Stimulated activated naive CD4-positive, alpha-beta T cell treated with Interleukin-2 at 50 U/mL for 16 hours (primary cell): ENCODE data around the gene PRKCA.

Experiments used
- DNase-seq: peaks from one replicate; lab custom pipeline; 2025; lab: John Stamatoyannopoulos, UW

The PRKCA gene

DNA sequence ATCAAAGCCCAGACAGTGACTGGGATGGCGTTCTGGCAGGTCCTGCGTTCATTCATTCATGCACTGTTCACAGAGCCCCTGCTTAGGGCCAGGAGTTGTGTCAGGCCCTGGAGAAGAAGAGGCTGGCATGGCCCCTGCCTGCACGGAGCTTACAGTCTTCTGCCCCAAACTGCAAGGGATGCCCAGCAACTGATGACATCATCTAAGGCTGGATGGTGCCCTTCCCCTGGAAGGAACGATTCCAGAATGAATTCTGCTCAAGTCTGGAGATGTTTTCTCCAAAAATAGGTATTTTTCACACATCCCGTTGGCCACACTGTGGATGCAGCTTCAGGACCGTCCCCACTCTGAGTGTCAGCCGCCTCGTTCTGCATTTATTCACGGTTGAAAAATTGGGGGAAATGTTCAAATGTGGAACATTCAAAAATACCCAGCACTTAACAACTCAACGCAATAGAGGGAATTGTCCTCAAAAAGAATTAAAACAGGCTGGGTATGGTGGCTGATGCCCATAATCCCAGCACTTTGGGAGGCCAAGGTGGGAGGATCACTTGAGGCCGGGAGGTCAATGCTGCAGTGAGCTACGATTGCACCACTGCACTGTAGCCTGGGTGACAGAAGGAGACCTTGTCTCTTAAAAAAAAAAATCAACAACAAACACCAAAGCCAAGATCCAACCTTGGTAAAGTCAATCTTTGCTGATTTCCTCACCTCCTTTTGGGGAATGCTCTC is 508.7 kb downstream of the PRKCA start:
- DNase-seq: no peak

DNA sequence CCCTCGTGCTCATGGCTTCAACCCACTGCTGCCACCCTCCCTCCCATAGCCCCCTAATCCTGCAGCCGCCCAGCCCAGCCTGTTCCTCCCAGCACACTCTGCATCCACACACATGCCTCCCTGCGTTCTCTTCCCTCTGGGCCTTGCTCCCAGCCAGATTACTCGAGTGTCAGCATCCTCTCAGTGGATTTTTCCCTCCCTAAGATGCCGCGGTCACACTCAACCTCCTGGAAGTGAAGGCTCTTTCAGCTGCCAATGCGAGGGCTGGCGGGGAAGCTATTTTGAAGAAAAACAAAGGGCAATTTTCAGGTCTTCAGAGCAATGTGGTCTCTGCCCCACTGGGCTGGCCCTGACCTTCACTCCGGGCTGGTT is 509.3 kb downstream of the PRKCA start:
- DNase-seq: no peak

DNA sequence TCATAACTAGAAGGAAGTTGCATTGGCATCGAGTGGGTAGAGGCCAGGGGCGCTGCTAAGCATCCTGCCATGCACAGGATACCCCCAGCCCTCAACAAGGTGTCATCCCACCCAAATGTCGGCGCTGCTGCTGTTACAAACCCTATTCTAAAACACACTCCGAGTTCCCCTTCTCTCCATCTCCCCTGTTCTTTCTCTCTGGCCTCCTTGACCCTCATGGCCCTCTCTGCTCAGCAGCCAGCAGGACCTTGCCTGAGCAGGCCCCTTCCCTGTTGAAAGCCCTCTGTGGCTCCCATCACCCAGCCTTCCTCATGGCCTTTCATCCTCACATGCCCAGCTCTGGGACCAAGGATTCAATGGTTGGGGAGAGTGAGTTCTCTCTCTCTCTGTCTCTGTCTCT is 510.2 kb downstream of the PRKCA start:
- DNase-seq: no peak

DNA sequence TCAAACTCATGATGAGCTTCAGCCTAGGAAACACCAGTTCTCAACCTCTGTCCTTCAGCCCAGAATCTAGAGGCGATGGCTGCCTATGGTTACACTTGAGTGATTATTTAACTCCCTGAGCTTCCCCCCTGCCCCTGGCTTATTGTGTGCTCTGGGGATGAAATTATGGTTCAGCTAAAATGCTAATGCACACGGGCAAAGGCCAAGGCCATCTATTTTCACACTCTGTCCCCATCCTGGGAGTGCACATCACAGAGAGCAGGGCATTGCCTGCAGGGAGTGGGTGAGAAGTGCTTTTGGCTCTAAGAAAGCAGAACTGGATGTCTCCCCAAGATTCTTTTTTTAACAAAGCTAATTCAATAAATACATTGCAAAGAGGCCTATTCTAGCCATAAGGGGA is 510.9 kb downstream of the PRKCA start:
- DNase-seq: no peak

DNA sequence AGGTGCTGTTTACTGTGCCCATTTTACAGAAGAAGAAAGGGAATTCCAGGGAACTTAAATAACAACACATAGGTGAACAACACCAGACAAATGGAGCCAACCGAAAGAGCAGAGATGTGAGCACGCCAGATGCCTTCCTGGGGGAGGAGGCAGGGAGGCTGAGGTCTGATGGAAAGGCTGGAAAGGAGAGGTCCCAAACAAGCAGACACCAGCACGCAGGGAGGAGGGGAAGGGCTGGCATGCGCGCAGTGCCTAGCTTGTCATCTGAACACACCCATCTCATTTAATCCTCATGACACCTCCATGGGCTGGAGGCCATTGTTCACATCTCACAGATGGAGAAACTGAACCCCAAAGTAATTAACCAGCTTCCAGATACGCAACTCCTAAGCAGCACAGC is 511.6 kb downstream of the PRKCA start:
- no peak for DNase-seq

DNA sequence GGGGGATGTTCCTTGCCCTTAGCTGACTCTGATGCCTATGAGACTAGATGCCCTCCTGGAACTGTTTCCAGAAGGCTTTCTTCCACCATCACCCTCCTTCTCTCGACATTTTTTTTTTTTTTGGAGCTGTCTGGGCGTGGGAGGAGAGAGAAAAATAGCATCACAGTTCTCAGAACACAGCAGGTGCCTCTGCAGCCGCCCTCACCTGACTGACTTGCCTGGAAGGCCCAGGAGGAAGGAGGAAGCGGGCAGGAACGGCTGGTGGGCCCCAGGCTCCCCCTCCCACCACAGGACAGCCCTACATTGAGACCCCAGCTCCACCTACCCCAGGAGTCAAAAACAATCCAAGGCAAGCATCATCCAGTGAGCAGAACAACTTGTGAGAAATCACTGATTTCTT is 512.2 kb downstream of the PRKCA start:
- DNase-seq: no peak

DNA sequence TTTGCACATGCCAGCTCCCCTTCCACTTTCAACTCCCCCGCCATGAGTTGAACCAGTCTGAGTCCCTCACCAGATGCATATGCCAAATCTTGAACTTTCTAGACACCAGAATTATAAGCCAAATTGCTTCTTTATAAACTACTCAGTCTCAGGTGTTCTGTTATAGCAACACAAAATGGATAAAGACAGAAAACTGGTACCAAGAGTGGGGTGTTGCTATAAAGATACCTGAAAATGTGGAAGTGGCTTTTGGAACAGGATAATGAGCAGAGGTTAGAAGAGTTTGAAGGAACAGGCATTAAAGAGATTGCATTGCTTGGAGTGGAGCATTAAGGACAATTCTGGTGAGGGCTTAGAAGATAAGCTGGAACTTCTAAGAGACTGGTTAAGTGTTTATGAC is 515.3 kb downstream of the PRKCA start:
- DNase-seq: no peak

DNA sequence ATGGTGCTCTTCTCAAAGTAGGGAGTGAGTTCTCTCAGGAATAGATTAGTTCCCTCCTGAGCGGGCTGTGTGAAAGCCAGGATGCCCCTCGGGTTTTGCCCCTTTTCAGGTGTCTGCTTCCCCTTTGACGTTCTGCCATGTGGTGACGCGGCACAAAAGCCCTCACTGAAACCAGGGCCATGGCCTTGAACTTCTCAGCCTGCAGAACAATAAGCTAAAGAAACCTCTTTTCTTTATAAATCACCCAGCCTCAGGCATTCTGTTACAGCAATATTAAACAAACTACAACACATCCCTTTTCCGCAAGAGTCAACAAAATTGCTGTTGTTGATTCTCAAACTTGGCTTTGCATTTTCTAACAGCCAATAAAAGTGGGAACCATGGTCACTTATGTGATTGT is 517.1 kb downstream of the PRKCA start:
- no peak for DNase-seq

DNA sequence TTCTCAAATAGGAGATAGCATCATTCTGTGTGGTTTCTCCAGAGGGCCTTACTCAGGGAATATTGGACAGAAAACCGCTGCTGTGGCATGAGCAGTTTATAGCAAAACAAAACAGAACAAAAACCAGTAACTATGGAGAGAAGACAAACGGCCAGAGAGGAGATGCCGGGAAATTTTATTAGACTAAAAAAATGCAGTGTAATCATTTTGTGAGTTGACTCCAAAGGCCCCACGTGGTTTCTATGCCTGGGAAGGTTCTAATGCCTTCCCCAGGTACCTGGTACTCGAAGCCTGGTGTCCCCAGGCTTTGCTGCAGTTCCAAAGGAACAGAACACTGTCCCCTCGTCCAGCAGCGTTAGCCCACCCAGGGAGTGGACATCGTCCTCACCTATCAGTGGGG is 519.6 kb downstream of the PRKCA start:
- DNase-seq: no peak

DNA sequence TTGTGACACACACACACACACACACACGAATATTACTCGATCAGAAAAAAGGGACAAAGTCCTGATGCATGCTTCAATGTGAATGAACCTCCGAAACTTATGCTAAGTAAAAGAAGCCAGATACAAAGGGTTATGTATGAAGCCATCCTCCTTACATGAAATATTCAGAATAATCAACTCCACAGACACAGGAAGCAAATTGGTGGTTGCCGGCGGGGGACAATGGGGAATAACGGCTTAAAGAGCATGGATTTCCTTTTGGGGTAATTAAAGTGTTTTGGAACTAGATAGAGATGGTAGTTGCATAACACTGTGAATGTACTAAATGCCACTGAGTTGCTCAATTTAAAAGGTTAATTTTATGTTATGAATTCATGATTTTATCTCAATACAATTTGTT is 524.4 kb downstream of the PRKCA start:
- DNase-seq: no peak

DNA sequence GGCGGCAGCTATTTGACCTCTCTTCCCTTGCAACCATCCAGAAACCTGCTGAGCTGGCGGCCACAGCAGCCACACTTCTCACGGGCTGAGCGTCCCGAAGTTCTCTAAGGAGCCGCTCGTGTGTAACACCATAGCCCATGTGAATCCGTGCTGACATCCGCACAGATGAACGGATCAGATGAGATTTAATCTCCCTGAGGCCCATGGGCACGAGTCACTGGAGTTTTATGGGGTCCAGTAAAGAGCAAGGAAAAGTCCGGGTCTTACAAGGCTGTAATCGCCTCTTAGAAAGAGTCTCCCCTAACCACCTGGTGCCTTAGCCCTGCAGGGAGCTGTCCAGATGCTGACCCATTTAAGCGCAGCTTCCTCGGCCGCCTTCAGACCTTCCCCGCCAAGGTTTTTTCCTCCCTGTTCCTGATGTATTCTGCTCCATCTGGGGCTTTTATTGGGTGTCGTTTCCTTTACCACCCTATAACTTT is 527.0 kb downstream of the PRKCA start:
- DNase-seq: no peak

DNA sequence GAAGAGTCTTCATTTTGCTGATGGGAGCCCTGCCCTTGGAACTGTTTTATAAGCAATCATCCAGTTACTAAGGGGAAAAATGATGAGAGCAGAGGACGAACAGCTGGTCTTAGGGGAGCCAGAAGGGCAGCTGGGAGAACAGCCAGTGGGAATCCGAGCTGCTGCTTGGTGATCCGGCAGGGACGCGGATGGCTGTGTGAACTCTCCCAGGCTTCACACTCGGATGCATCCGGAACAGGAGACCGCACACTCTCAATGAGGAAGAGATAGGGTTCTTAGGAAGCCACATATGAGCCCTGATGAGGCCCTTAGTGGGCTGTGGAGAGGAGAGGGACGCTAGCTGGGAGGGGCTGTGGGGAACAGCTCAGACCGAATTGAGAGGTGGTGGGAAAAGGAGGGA is 527.5 kb downstream of the PRKCA start:
- DNase-seq: no peak

DNA sequence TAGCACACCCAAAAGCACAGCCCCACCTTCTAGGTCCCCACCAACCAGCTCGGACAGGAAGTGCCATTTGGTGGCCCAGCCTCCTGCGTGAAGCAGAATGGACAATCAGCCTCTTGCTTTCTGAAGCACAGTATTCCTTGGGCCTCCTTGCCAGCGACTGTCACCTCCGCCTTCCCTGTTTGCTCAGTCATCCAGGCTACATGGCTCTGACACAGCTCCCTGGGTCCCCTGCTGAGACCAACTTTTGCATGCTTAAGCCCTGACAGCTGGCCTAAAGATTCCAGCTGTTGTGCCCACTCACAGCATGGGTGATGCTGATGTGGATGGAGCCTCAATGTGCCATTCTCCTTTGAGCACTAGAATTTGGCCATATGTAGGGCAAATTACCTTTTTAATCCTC is 528.0 kb downstream of the PRKCA start:
- no peak for DNase-seq

DNA sequence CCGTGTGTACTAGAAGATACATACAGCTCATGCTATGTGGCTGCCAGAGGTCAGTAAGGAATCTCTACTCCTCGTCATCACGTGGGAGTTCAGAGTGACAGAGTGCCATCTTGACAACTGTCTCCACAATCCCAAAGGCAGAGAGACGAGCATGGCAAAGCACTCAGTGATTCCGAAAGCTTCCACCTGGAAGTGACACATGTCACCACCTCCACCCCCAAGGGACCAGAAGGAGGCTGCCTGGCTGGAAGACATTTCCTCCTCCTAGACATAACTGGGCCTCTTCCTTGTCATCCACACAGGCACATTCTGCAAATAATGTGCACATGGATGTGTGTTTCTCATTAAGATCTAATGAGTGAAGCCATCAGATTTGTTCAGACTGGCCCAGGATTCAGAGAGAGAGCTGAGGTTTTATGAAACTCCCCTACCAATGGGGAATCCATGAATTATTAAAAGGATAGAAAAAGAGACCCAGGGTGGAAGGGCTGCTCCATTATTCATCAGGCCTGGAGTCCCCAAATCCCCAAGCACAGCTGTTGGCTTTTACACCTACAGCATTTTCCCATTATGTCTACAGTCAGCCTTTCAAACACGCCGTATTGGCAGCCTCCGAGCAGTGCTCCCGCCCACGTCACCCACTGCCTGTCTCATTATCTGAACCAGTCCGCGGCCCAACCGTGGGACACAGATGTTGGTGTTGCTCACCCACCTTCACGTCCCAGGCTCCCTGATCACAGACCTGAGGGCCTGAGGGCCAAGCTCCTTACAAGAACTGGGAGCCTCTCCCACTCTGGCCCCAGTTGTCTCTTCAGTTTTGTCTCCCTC is 529.2 kb downstream of the PRKCA start:
- no peak for DNase-seq

DNA sequence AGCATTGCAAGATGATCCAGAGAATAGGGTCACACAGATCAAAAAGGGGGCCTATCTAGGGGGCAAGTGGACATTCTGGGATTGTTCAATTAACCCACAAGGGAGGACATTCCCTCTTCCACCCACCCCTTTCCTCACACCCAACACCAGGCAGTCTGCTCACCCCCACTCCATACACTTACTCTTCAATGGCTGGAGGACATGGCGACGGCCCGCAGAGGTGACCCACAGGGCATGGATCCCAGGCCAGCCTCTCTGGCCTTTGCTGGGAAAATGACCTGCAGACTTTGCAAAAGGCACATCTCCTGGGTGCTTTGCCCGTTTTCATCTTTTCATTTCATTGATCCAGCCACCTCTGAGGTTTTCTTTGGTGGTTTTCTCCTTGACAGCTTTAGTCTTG is 530.8 kb downstream of the PRKCA start:
- no peak for DNase-seq

DNA sequence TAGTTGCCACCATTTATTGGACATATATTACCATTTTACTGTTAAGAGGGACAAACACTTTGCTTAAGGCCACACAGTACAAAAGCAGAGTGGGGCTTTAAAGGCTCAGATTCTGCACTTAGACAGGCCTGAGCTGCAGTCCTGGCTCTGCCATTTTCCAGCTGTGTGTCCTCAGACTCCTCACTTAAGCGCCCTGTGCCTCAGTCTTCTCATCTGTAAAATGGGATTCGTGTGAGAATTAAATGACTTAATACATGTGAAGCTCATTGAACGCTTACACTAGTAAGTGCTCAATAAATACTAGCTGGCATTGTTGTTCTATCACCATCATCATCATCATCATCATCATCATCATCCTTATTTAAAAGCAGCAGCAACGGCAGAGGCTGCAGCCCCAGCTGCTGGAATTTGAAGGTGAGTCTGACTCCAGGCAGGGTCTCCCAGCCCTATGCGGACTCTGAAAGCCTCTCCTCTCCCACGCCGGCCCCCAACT is 532.1 kb downstream of the PRKCA start:
- DNase-seq: no peak

DNA sequence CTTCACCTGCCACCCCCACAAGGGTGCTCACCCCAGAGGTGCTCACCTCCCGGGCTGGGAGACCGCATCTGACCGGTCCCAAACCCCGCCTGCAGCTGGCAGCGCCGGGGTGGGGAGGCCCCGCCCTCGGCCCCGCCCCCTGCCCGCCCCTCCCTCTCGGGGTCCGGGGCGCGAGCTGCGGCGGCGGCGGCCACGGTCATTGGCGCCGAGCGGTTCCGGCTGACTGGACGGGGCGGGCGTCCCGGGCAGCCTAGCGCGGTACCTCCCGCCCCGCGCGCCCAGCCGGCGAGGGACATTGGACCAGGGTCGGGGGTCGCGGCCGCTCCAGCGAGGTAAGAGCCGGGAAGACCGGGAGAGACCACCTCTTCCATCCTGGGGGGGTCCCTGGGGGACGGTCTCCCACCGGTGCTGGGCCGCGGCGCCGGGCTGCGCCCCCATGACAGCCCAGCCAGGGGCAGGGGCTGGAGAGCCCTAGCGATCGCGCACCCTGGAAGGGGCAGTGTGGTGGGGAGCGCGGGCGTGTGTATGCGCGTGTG is 532.6 kb downstream of the PRKCA start, which contains the start of gene CACNG5:
Gene CACNG5, plus strand, starts transcription at position 199 of the 536 bp plus-strand sequence. CDS start 42,216 bp downstream, outside the sequence.
- no peak for DNase-seq

DNA sequence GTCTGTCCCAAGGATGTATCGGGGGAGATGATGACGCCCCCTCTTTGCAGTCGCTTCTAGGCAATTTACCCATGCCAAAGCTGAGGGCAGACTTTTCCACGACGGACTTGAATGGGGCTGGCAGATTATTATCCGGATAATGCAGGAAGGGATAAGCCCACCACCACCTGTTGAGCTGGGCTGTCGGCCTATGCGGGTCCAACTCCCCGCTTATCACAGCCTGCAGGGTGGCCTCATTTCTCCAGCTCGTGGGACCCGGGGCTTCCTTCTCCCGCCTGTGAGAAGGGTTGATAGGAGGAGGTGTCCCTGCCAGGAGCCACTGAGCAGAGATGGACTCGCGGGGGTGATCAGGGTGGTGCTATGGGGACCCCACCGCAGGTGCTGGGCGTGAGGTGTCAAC is 533.1 kb downstream of the PRKCA start:
- no peak for DNase-seq

DNA sequence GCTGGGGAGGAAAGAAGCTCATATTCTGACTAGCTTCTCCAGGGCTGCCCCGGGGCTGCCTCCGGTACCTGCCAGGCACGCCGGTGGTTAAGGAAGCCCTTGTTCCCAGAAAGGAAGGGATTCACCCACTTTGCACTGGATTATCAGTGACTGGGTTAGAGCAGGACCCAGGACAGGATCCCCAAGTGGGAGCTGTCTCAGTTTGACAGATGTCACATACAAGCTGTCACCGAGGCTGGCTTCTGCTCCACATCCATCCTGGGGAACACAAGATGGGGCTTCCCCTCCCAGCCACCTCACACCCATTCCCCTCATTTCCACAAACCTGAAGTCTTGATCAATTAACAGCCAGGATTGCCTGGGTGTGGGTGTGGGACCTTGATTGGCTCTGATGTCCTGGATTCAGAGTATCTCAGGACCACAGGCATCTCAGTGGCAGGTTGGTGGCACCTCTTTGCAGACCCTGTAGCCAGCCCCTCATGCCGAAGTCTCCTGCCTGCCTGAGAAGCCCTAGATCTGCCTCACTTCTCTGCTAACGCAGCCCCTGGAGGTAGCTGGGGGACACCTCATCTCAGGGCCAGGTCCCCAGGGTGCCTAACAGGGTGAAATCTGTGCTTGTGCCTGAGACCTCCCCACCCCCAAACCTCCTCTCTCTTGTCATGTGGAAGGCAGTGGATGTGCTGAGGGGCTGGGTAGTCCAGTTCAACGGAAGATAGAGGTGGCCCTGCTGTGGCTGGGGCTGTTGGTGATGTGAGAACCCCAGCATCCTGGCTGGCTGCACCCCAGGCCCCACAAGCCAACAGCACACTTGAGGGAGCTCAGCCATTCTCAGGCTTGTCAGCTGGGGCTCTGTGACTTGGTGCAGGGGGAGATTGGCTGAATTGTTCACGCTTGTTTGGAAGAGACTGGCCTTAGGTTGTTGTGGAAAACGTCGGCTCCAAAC is 533.9 kb downstream of the PRKCA start:
- DNase-seq: no peak

DNA sequence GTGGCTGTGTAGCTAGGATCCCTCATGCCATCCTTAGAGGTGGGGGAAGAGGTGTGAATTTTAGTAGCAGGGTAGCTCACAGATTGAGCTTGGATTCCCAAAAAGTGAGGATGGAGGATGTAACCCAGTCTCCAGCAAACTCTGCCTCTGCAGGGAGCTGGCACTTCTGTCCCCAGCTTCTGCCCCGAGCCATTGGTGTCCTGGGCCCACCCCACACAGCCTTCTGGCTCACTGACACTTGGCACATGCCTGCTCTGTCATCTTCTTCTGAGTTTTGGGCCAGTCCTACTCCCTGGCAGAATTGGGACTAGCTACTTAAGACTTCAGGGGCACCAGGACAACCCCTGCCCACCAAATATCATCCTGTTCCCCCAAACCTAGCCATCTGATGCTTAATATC is 534.8 kb downstream of the PRKCA start:
- no peak for DNase-seq

DNA sequence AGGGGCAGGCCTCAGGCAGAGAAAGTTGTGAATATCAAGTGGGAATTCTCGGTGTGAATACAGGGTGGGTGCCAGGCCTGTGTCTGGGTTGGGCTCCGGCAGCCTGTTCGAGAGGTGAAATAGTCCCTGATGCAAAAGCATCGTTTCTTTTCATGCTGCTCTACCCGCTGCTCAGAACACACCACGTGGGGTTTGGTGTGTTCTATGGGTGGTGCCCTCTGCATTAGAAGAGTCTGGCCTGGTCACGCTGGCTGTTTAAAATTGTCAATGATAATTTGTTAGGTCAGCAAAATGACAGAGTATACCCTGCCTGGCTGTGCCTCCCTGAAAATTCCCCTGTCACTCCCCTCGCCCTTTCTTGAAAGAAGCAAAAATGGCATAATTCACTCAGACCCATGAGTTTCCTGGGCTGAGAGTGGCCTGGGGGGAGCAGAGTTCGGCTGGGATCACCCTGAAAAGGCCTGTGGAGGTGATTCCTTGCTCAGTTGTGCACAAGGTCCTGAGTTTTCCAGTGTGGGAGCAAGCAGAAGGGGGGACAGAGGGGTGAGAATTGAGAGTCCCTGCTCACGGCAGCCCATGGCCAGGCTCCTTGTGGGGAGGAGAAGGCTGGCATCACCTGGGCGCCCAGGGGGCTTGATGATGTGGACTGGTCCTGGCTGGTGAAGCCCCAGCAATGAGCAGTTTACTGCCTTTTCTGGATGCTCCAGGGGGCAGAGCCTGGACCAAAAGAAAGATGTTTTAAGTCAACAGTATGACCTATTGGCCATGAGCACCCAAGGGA is 535.7 kb downstream of the PRKCA start:
- DNase-seq: no peak
